CD4-positive, alpha-beta T cell treated with Interleukin-6 for 4 hours (primary cell): ENCODE measurements around the gene SERPINA6.
"Not testable (repeated sequence)": the region's sequence is repeated elsewhere in the genome, so short reads cannot be mapped to it uniquely, and the experiment has no call there.

Experiments
- DNase-seq: peaks from one replicate; pipeline ENCODE4 v3.0.0-alpha.2; 2020; ENCODE audit warnings: mixed read lengths

The SERPINA6 gene

GRCh38 chr14:94291906-94292525 is 31.1 kb downstream of the SERPINA6 start:
- DNase-seq = no peak

DNA sequence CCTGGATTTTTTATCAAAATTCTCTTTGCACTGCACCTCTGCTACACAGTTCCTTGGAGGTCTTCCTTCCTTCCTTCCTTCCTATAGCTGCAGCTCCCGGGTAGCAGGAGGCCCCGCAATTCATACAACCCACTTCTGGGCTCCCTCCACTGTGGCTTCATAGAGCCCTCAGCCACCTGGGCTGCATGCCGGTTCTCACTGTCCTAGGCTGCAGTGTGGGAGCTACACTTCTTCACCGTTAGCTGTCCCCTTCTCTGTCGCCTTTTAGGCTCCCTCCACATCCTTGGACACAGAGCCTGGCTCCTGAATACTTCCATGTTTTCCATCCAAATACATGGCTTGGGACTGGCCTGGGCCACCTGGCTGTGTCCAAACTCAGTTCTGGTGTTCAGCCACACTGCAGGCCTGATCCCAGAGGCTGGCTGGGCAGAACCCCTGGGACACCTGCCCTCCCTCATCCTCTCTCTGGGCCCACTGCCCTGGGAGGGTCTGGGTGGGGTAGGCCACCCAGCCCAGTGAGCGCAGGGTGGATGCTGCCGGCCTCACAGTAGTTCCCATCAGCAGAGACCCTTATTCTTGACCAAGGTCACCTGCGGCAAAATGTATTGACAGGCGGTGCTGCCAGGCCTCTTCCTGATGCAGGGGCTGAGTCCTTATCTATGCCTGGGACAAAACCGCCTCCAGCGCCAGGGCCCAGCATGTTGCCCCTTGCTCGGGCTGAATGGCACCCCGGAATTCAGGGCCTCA is 31.8 kb downstream of the SERPINA6 start:
- no peak for DNase-seq

GRCh38 chr14:94290197-94290596 is 32.9 kb downstream of the SERPINA6 start:
- DNase-seq = no peak

- DNase-seq = no peak
Measured at GRCh38 chr14:94288610-94289465, 34.3 kb downstream of the SERPINA6 start.

- no peak for DNase-seq
Measured at GRCh38 chr14:94285158-94285557, 38.0 kb downstream of the SERPINA6 start.

- no peak for DNase-seq
Measured at GRCh38 chr14:94284221-94284620, 38.9 kb downstream of the SERPINA6 start.

- no peak for DNase-seq
Measured at GRCh38 chr14:94282991-94283723, 40.0 kb downstream of the SERPINA6 start.

GRCh38 chr14:94278731-94279130 is 44.4 kb downstream of the SERPINA6 start:
- no peak for DNase-seq

GRCh38 chr14:94276898-94277561 is 46.1 kb downstream of the SERPINA6 start:
- not testable (repeated sequence) for DNase-seq

- no peak for DNase-seq
Measured at GRCh38 chr14:94269156-94269555, 54.0 kb downstream of the SERPINA6 start.

GRCh38 chr14:94268582-94268981 is 54.6 kb downstream of the SERPINA6 start:
- DNase-seq = not testable (repeated sequence)

DNA sequence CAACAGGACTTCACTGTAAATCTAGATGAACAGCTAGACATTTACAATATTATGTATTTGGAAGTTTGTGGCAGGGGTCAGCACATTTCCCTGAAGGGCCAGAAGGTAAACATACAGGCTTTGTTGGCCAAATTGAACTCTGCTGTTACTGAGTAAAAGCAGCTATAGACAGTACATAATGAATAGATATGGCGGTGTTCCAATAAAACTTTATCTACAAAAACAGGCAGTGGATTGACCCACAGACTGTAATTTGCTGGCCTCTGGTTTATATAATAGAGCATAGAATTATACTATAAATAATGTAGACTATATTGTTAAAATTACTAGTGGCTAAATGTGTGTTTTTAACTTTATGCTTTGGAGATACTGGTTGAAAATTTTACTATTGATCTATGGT is 55.8 kb downstream of the SERPINA6 start:
- no peak for DNase-seq

DNA sequence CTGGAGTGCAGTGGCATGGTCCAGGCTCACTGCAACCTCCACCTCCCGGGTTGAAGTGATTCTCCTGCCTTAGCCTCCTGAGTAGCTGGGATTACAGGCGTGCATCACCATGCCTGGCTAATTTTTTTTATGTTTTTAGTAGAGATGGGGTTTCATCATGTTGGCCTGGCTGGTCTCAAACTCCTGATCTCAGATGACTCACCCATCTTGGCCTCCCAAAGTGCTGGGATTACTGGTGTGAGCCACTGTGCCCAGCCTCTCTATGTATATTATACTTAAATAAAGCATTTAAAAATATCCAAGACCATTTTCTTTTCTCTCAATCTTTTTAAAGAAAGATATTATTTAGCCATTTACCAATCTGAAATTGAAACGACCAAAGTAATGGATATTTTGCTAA is 58.9 kb downstream of the SERPINA6 start:
- DNase-seq = not testable (repeated sequence)
